LNCAP (cell line): ENCODE results near the gene RBL2.

Experiments used
- TF ChIP-seq, protein P1 (sequence below): fragments of 450-650 bp; IDR thresholded peaks from 2 replicates; pipeline ENCODE4 v1.5.1; 2017; ENCODE audit warnings: mild to moderate bottlenecking

RBL2 gene

DNA sequence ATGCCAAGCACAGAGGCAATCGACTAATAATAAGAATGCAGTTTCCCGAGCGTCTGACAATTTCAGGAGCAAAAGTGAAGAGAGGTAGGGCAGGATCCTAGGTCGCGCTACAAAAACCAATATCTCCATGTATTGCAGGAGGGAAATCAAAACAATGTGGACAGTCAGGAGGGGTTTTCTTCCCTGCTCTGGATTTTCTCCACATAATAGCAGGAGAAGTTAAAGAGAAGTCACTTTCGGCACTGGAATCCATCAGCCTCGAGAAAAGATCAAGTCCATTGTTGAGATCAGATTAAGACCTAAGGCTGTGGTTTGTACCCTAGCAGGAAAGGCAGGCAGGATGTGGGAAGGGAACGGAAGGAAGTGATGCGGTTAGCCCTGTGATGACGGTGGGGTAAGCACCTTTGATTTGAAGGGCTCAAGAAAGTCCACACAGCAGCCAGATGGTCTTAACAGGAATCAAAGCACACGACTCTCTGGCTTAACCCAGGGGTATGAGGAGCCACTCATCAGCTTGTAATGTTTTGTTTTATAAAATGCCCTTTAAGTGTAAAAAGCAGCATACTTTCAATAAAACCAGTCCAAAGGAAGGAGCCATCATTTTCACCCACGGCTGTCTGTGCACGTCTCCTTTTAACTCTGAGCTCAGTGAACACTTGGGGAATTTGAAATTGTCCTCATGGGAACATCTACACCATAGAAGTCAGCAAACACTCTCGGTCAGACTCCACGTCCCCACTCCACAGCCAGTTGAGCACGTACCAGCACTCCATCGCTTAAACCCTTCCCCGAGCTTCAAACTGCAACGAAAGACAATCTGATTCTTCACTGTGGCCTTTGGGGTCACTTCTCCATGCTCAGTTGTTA is 84.5 kb downstream of the RBL2 start:
- TF ChIP-seq, protein P1, sequence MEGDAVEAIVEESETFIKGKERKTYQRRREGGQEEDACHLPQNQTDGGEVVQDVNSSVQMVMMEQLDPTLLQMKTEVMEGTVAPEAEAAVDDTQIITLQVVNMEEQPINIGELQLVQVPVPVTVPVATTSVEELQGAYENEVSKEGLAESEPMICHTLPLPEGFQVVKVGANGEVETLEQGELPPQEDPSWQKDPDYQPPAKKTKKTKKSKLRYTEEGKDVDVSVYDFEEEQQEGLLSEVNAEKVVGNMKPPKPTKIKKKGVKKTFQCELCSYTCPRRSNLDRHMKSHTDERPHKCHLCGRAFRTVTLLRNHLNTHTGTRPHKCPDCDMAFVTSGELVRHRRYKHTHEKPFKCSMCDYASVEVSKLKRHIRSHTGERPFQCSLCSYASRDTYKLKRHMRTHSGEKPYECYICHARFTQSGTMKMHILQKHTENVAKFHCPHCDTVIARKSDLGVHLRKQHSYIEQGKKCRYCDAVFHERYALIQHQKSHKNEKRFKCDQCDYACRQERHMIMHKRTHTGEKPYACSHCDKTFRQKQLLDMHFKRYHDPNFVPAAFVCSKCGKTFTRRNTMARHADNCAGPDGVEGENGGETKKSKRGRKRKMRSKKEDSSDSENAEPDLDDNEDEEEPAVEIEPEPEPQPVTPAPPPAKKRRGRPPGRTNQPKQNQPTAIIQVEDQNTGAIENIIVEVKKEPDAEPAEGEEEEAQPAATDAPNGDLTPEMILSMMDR = no peak

DNA sequence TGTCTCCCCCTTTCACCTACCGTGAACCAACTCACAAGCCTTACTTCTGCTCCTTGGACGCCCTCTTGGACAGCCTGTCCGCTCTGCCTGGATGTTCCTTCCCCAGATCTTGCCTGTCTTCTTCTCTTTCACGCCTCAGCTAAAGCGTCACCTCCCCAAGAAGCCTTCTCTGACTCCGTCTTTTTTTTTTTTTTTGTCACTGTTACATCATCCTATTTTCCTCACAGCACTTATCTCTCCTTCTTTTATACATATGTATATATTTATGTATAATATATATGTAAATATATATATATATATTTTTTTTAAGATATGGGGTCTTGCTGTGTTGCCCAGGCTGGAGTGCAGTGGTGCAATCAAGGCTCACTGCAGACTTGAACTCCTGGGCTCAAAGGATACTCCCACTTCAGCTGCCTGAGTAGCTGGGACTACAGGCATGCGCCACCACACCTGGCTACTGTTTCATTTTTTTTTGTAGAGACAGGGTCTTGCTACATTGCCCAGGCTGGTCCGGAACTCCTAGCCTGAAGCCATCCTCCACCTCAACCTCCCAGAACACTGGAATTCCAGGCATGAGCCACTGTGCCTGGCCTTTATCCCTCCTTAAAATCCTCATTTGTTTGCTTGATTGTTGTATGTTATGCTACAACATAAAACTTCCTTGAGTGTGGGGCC is 85.3 kb downstream of the RBL2 start:
- TF ChIP-seq, protein P1 = no peak

DNA sequence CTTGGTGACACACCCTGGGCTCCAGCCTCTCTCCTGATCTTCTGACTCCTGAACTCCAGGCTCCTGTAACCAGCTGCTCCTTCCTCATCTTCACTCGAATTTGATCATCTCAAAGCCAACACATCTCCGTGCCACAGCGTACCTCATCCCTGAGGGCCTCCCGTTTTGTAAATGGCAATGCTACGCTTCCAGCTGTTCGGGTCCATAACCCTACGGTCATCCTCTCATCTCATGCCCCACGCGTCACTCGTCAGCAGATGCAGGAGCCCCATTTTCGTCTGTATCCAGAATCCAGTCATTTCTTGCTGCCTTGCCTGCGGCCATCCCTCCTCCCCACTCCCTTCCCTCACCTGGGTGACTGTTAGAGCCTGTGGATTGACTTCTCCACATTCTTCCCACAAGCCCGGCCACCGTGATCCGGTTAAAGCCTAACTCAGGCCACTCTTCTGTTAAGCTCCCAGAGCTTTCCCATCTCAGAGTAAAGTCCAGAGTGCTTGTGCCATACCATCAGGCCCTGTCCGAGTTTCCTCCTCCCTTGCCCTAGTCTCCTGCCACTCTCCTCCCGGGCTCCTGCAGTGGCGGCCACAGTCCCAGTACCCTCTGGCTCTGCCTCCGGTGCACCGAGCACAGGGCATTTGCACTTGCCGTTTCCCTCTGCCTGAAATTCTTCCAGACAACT is 89.0 kb downstream of the RBL2 start:
- TF ChIP-seq, protein P1 = no peak

DNA sequence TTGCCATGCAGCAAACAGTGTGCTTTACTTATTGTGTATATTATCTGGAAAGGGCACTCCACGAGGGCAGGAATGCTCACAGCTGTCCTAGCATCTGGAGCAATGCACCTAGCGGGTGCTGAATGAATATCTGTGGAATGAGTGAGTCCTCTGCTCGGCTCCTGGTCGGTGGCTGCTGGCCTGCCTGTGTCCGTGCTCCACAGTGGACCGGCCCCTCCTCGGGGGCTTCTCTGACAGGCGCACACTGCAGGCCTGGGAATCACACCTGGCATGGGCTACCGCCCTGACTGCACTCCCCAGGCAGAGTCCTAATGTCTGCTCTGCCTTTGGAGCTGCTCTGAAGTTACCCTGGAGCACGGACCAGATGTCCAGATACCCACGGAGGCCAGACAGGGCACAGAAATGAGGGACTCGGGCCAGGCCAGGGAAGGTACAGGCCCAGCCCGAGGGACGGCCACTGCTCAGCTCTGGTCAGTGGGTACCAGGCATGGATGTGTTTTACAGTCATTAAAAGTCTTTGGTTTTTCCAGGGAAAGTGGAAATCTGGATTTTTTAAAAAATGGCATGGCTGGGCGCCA is 89.8 kb downstream of the RBL2 start:
- TF ChIP-seq, protein P1 = no peak

GRCh38 chr16:53528797-53529196 is 94.5 kb downstream of the RBL2 start:
- TF ChIP-seq, protein P1 = no peak

- TF ChIP-seq, protein P1 = no peak
Measured at GRCh38 chr16:53529513-53529912, 95.2 kb downstream of the RBL2 start.

DNA sequence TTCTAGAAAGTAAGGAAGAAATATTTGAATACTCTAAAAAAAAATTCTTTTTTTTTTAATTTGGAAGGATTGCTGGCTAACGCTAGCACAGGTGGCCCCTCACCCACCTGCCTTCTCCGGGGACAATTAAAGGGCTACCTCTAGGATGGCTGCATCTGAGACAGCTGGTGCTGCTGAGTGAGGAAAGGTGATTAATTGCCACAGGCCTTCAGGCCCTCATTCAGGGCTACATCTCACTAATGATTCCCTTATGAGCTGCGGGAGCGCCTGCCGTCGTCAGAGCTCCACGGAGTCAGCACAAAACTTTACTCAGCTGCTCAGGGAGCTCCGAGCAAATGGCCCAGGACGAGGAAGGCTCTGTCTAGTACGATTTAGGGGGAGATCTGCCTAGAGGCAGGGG is 95.8 kb downstream of the RBL2 start:
- TF ChIP-seq, protein P1 = no peak
